HEK293T (cell line): ENCODE results near the gene LYSMD2.

Experiments used
- CTCF ChIA-PET: fragments of 350-600 bp; formaldehyde crosslinking; extraction: SDS; loops from one replicate; lab custom pipeline; 2021; ENCODE audit warnings: antibody characterized with exemption, inconsistent platforms; lab: Yijun Ruan, JAX
- POLR2A ChIA-PET: fragments of 350-600 bp; formaldehyde crosslinking; extraction: SDS; loops from one replicate; lab custom pipeline; 2020; ENCODE audit warnings: antibody characterized with exemption, inconsistent platforms; lab: Yijun Ruan, JAX
- DNase-seq: peaks from one replicate; pipeline ENCODE4 v3.0.0; 2012; ENCODE audit warnings: mixed read lengths; ENCODE audit errors: extremely low spot score
- ARNT ChIP-seq: fragments of 450-650 bp; IDR thresholded peaks from 2 replicates; pipeline ENCODE4 v1.6.1; 2017; ENCODE audit warnings: mild to moderate bottlenecking
- CTBP1 ChIP-seq: fragments of 450-650 bp; IDR thresholded peaks from 2 replicates; pipeline ENCODE4 v1.6.1; 2016; ENCODE audit warnings: borderline replicate concordance
- ELF4 ChIP-seq: fragments of 450-650 bp; IDR thresholded peaks from 2 replicates; pipeline ENCODE4 v1.6.1; 2017; ENCODE audit warnings: antibody characterized with exemption
- FOXA1 ChIP-seq: fragments of 450-650 bp; IDR thresholded peaks from 2 replicates; pipeline ENCODE4 v1.6.1; 2016; ENCODE audit warnings: mild to moderate bottlenecking
- FOXK2 ChIP-seq: fragments of 450-650 bp; IDR thresholded peaks from 2 replicates; pipeline ENCODE4 v1.6.1; 2016; ENCODE audit warnings: mild to moderate bottlenecking
- FOXM1 ChIP-seq: fragments of 450-650 bp; IDR thresholded peaks from 2 replicates; pipeline ENCODE4 v1.6.1; 2017; ENCODE audit warnings: mild to moderate bottlenecking, borderline replicate concordance
- HDGF ChIP-seq: fragments of 450-650 bp; IDR thresholded peaks from 2 replicates; pipeline ENCODE4 v1.6.1; 2017; ENCODE audit warnings: antibody characterized with exemption, borderline replicate concordance
- L3MBTL2 ChIP-seq: fragments of 450-650 bp; conservative IDR thresholded peaks from 2 replicates; pipeline ENCODE4 v1.6.1; 2016; ENCODE audit warnings: mild to moderate bottlenecking
- LEF1 ChIP-seq: fragments of 450-650 bp; IDR thresholded peaks from 2 replicates; pipeline ENCODE4 v1.6.1; 2017; ENCODE audit warnings: mild to moderate bottlenecking, borderline replicate concordance
- PKNOX1 ChIP-seq: fragments of 450-650 bp; IDR thresholded peaks from 2 replicates; pipeline ENCODE4 v1.6.1; 2016
- SUZ12 ChIP-seq: fragments of 450-650 bp; IDR thresholded peaks from 2 replicates; pipeline ENCODE4 v1.6.1; 2016; ENCODE audit warnings: mild to moderate bottlenecking
- TARDBP ChIP-seq: fragments of 450-650 bp; IDR thresholded peaks from 2 replicates; pipeline ENCODE4 v1.6.1; 2016

Gene LYSMD2

DNA sequence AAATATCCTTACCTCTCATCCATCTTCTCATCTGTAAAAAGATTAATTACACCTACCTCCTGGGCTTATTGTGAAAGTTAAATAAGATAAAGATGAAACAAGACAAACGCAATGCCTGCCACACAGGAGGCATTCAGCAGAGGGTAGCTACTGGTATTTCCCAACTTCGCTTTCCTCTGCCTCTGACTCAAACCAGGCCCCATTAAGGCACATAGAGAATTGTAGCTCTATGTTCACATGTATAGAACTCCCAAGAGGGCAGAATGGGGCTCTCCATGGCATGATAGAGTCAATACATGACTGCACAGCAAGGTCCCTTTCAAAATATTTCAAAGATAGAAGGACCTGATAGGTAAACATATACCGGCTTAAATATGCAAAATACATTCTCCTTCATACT lies 1.4 kb downstream of the LYSMD2 start:
- DNase-seq, result no peak
- ChIA-PET CTCF (no interaction called here), POLR2A (interaction anchor here (0.9 kb wide), 1 partner anchor 9 kb away, joined by 4 read pairs; no protein-coding TSS in a partner anchor)
- no peak for TF ChIP-seq HDGF
- no peak for TF ChIP-seq FOXK2
- no peak for TF ChIP-seq ARNT
- TF ChIP-seq ELF4, result no peak
- TF ChIP-seq SUZ12, result no peak
- TF ChIP-seq L3MBTL2, result no peak

GRCh38 chr15:51735228-51736010 lies 2.0 kb downstream of the LYSMD2 start:
- CTCF ChIA-PET, result no interaction called here
- no peak for DNase-seq
- POLR2A ChIA-PET, result interaction anchor here (0.9 kb wide), 1 partner anchor 8 kb away, joined by 4 read pairs; no protein-coding TSS in a partner anchor
- TF ChIP-seq SUZ12, result no peak

GRCh38 chr15:51732646-51733045 lies 4.8 kb downstream of the LYSMD2 start:
- POLR2A ChIA-PET, result no interaction called here

DNA sequence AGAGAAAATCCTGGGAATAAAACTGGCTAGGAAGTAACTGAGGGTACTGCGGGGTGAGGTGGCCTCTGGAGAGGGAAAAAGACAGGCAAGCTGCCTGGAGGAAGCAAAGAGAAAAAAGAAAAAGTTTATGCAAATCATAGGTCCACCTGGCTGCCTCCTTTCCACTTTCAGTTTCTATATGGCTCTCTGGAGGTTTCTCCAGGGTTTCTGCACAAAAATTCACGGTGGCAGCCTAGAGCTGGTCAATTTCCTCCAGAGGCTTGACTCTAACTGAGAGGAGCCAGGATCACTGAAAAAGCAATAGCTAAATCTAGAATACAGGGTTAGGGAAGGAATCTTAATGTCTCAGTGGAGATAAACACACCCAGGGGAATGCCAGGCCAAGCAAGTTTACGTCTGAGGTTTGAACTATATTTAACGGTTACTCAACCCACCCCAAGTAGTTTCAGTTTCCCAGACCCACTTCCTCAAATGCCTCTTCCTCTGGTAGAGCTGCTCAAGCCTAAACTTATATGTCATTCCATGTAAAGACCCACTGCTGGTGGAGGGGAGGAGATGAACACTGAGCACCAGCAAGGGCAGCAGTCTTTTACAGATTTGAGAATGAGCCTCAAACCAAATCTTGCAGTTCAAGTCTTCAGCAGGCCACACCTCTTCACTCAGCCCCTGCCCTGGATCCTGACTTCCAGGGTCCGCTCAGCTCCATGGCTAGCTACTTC lies 5.7 kb downstream of the LYSMD2 start:
- ChIA-PET POLR2A (no interaction called here), CTCF (no interaction called here)
- TF ChIP-seq ARNT, result no peak
- no peak for TF ChIP-seq HDGF
- TF ChIP-seq FOXM1, result no peak
- TF ChIP-seq L3MBTL2, result no peak
- no peak for TF ChIP-seq PKNOX1
- DNase-seq, result no peak

More at GRCh38 chr15:51732646-51733045, 4.8 kb downstream of the LYSMD2 start:
- TF ChIP-seq CTBP1, result no peak
- CTCF ChIA-PET, result no interaction called here
- DNase-seq, result no peak

DNA sequence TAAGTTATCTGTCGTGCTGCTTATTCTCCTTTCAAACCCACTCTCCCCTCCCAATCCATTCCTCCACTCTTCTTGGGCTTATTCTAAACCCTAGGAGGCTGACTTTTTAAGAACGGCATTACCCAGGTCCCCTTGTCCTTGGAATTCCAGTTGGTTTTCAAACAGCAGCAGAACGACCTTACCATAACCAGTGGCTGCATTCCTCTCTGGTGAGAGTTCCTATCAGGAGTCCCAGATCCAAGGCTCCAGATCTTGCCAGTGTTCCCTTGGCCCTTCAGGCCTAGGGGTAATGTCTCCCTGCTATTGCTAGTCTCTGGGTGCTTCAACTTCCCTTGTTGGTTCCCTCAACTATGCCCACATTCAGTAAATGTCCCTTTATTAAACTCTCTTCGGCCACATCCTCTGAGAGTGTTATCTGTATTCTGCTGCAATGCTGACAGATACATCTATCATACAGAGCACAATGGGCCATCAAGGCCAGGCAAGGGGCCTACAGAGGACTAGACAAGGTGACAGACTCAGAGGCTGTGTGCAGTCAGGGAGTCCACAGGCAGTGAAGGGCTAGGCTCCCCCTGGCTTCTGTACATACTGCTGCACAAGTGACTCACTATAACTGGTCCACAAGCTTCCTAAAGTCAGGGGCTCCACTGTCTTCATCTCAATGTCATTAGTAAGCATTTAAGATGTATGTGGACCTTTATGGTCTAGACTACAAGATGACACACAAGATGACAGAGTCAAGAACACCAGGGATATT lies 10.1 kb downstream of the LYSMD2 start:
- TF ChIP-seq HDGF, result no peak
- no peak for TF ChIP-seq SUZ12
- no peak for TF ChIP-seq TARDBP
- ChIA-PET POLR2A (interaction anchor here (1.3 kb wide), 1 partner anchor 9 kb away, joined by 4 read pairs; no protein-coding TSS in a partner anchor), CTCF (no interaction called here)
- DNase-seq, result no peak

DNA sequence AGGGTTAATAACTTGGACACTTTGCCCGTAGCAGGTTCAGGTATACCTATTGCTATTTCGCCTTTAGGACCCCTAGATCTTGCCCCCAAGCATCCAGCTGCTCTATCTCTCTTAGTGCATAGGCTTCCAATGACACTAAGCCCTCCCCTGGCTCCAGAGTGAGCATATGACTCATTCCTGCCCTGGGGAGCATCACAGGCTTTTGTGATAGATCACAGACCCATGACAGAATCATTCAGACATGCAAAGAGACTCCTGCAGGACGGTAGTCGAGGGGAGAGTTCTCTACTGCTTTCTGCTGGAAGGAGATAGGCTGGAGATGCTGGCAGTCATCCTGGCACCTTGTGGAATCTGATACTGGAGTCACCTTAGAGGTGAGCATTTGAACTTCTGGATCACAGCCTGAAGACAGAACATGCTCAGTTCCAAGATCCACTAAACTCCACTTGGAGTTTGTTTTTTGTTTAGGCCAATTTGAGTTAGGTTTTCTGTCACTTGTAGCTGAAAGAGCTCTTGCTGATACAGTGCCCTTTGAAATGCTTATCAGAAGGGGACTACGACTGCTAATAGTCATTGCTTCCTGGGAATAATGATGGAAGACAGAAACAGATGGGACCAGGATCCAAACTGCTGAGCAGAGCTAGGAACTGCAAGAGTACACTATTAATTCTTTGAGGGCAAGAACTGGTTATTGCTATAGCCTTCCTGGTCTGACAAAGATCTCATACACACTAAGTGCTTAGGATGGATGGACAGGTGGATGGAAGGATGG lies 11.0 kb downstream of the LYSMD2 start:
- POLR2A ChIA-PET, result interaction anchor here (1.3 kb wide), 1 partner anchor 10 kb away, joined by 4 read pairs; no protein-coding TSS in a partner anchor
- TF ChIP-seq PKNOX1, result 0 out of 2 replicates have a peak, but pooled peaks have one; percentile 25
- TF ChIP-seq L3MBTL2, result no peak
- CTCF ChIA-PET, result no interaction called here
- peak; percentile 16 for DNase-seq

- ChIA-PET CTCF (no interaction called here), POLR2A (no interaction called here)
- no peak for DNase-seq
- TF ChIP-seq ARNT, result no peak
- no peak for TF ChIP-seq LEF1
- TF ChIP-seq CTBP1, result no peak
- TF ChIP-seq TARDBP, result no peak
- TF ChIP-seq SUZ12, result no peak
- no peak for TF ChIP-seq ELF4
These were observed 12.8 kb downstream of the LYSMD2 start for GRCh38 chr15:51724673-51725072.

DNA sequence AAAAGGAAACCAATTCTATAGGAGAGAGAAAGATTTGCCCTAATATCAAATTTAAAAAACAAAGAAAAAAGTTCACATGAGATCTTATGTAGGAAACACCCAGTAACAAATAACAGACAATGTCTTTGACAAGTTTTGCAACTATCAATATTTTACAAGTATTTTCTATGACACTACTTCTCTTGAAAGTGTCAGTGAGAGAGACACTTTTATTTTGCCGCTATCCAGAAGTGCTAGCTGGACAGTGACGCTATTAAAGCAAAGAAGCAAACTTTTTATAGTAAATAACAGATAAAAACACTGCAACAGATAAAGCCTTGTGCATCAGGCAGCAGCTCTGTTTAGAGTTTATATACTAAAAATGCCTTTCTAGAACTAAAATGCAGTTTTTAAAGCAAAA lies 13.3 kb downstream of the LYSMD2 start:
- ChIA-PET CTCF (no interaction called here), POLR2A (no interaction called here)
- no peak for DNase-seq
- TF ChIP-seq LEF1 (no peak), FOXA1 (no peak), FOXK2 (no peak), L3MBTL2 (no peak)
